Nephron (organoid): ENCODE data around the gene PATE3.

Experiments
- H3K27ac Mint-ChIP-seq, 3 experiments: 2 replicates each; pipeline ENCODE4 v1.8.0; 2020; ENCODE audit warnings: mixed read lengths in 3 of 3, mild to moderate bottlenecking in 2 of 3, moderate library complexity in 1 of 3
- H3K27me3 Mint-ChIP-seq: 2 replicates; pipeline ENCODE4 v1.8.0; 2021; ENCODE audit warnings: low read depth, mild to moderate bottlenecking, moderate library complexity, mixed read lengths
- H3K36me3 Mint-ChIP-seq: 2 replicates; pipeline ENCODE4 v1.8.0; 2020; ENCODE audit warnings: low read depth, mixed read lengths
- H3K4me1 Mint-ChIP-seq: 2 replicates; pipeline ENCODE4 v1.8.0; 2020; ENCODE audit warnings: mixed read lengths
- H3K4me3 Mint-ChIP-seq, 3 experiments: 2 replicates each; pipeline ENCODE4 v1.8.0; 2020; ENCODE audit warnings: mild to moderate bottlenecking in 3 of 3, mixed read lengths in 3 of 3, moderate library complexity in 2 of 3
- H3K9me3 Mint-ChIP-seq: 2 replicates; pipeline ENCODE4 v1.8.0; 2020; ENCODE audit warnings: mixed read lengths
- TF ChIP-seq, protein P1 (sequence below), 3 experiments: fragments of 200-600 bp; sonication (generic); IDR thresholded peaks; one replicate each; pipeline ENCODE4 v1.5.0; 2021; ENCODE audit warnings: antibody characterized with exemption in 3 of 3; ENCODE audit not compliant: unreplicated experiment in 3 of 3

Gene PATE3

DNA sequence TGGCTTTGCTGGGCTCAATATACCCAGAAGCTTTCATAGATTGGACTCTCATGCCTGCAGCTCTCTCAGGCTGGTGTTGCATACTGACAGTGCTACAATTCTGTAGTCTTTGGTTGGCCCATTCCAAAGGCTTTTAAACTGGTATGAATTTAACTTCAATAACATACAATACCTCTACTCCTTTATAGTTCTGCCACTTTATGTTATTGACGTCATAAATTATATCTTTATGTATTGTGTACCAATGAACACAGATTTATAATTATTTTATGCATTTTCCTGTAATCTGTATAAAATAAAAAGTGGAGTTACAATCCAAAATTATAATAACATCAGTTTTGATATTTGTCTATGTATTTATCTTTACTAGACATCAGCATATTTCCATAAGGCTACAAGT lies 25.5 kb upstream of the PATE3 start:
- Mint-ChIP-seq H3K4me3 (no peak overlapping the region), H3K36me3 (no peaks in the 10 kb centered on the region), H3K9me3 (peaks cover 29% of the 10 kb centered on the region), H3K4me1 (no peaks in the 10 kb centered on the region), H3K27ac (no peak overlapping the region), H3K27me3 (no peaks in the 10 kb centered on the region)
- TF ChIP-seq, protein P1, sequence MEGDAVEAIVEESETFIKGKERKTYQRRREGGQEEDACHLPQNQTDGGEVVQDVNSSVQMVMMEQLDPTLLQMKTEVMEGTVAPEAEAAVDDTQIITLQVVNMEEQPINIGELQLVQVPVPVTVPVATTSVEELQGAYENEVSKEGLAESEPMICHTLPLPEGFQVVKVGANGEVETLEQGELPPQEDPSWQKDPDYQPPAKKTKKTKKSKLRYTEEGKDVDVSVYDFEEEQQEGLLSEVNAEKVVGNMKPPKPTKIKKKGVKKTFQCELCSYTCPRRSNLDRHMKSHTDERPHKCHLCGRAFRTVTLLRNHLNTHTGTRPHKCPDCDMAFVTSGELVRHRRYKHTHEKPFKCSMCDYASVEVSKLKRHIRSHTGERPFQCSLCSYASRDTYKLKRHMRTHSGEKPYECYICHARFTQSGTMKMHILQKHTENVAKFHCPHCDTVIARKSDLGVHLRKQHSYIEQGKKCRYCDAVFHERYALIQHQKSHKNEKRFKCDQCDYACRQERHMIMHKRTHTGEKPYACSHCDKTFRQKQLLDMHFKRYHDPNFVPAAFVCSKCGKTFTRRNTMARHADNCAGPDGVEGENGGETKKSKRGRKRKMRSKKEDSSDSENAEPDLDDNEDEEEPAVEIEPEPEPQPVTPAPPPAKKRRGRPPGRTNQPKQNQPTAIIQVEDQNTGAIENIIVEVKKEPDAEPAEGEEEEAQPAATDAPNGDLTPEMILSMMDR (IDR thresholded peaks at IDR 0.05; ENCODE audit: unreplicated experiment in 3 of 3), result no peak

DNA sequence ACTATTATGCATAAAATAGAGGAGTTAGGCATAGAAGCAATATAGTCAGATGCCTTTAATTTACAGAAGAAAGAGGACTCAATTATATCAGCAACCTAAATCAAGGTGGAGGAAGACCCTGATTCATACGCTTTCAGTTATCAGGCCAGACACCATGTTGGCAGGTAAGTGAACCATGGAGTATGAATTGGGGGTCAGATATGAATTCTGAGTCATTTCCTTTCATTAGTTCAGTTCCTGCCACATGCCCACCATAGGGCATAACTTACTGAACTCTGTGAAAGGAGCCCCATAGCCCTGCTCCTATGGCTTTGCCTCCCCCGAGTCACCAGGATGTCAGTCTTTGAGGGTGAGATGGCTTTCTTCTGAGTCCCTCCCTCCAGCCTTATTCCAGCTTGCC lies 24.4 kb upstream of the PATE3 start:
- Mint-ChIP-seq H3K27ac (no peak overlapping the region), H3K36me3 (no peaks in the 10 kb centered on the region), H3K4me1 (no peaks in the 10 kb centered on the region), H3K9me3 (peaks cover 22% of the 10 kb centered on the region), H3K27me3 (no peaks in the 10 kb centered on the region), H3K4me3 (no peak overlapping the region)
- TF ChIP-seq, protein P1 (IDR thresholded peaks at IDR 0.05; ENCODE audit: unreplicated experiment in 3 of 3), result no peak

- Mint-ChIP-seq H3K27ac (no peak overlapping the region), H3K36me3 (no peaks in the 10 kb centered on the region), H3K4me3 (no peak overlapping the region), H3K9me3 (peaks cover 4% of the 10 kb centered on the region), H3K4me1 (no peaks in the 10 kb centered on the region), H3K27me3 (no peaks in the 10 kb centered on the region)
- TF ChIP-seq, protein P1 (IDR thresholded peaks at IDR 0.05; ENCODE audit: unreplicated experiment in 3 of 3), result no peak
Observed at GRCh38 chr11:125766251-125766650, 21.7 kb upstream of the PATE3 start.

GRCh38 chr11:125768336-125769046 lies 19.4 kb upstream of the PATE3 start:
- no peaks in the 10 kb centered on the region for H3K4me1 Mint-ChIP-seq
- TF ChIP-seq, protein P1 (IDR thresholded peaks at IDR 0.05; ENCODE audit: unreplicated experiment in 3 of 3), result no peak
- no peaks in the 10 kb centered on the region for H3K36me3 Mint-ChIP-seq
- H3K4me3 Mint-ChIP-seq, result no peak overlapping the region
- no peaks in the 10 kb centered on the region for H3K9me3 Mint-ChIP-seq
- H3K27ac Mint-ChIP-seq, result no peak overlapping the region
- H3K27me3 Mint-ChIP-seq, result no peaks in the 10 kb centered on the region

- TF ChIP-seq, protein P1 (IDR thresholded peaks at IDR 0.05; ENCODE audit: unreplicated experiment in 3 of 3), result no peak
- Mint-ChIP-seq H3K9me3 (no peaks in the 10 kb centered on the region), H3K27me3 (no peaks in the 10 kb centered on the region), H3K4me3 (no peak overlapping the region), H3K4me1 (no peaks in the 10 kb centered on the region), H3K27ac (no peak overlapping the region), H3K36me3 (no peaks in the 10 kb centered on the region)
Observed at GRCh38 chr11:125770583-125770982, 17.3 kb upstream of the PATE3 start.

DNA sequence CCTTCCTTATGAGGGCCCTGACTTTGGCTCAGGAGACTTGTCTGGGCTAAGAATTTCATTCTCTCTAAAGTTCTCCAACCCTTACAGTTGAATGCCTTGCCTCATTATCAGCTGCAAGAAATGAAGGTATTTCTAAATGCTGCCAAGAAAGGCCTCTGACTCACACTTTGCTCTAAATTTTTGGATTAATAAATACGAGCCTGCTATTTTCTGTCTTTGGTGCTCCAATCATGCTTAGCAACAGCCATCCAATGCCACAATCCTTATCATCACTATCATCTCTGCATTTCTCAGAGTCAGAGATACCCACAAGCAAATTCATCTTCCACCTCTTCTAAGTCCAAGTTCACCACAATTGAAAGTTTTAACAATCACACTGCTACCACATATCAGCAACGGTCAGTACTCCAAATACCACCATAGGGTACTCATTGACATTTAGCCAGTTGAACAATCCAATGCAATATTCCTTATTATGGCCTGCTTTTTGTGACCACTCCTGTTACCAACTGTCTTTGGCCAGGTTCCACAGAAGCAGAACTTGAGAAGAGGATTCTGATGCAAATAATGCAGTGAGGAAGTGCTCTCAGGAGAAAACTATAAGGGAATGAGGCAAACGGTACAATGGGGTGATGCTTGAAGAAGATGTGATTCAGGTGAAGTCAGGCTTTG lies 15.0 kb upstream of the PATE3 start:
- Mint-ChIP-seq H3K27ac (no peak overlapping the region), H3K4me3 (no peak overlapping the region), H3K27me3 (peaks cover 5% of the 10 kb centered on the region), H3K9me3 (no peaks in the 10 kb centered on the region), H3K4me1 (peaks cover 8% of the 10 kb centered on the region), H3K36me3 (no peaks in the 10 kb centered on the region)
- TF ChIP-seq, protein P1 (IDR thresholded peaks at IDR 0.05; ENCODE audit: unreplicated experiment in 3 of 3), result no peak
